Glutamatergic neuron (in vitro differentiated cells): Measurements from ENCODE around the gene CCDC177. TPM values are rescaled to one million over a fixed set of nuclear protein-coding genes. Genes with fewer than 3 reads are reported as not detected.
A peak's percentile ranks its signal among the peaks of the same experiment; 100 is the strongest.

ENCODE experiments used
- DNase-seq: peaks from one replicate; pipeline ENCODE4 v3.0.0; 2022
- H3K27ac Mint-ChIP-seq: one replicate; pipeline ENCODE4 v1.8.0; 2020; ENCODE audit warnings: mild to moderate bottlenecking, mixed read lengths, inconsistent platforms; ENCODE audit not compliant: unreplicated experiment
- H3K27me3 Mint-ChIP-seq: one replicate; pipeline ENCODE4 v1.8.0; 2020; ENCODE audit warnings: mild to moderate bottlenecking, moderate library complexity, mixed read lengths, inconsistent platforms; ENCODE audit not compliant: unreplicated experiment
- H3K36me3 Mint-ChIP-seq: one replicate; pipeline ENCODE4 v1.8.0; 2020; ENCODE audit warnings: mild to moderate bottlenecking, mixed read lengths, inconsistent platforms; ENCODE audit not compliant: unreplicated experiment
- H3K4me1 Mint-ChIP-seq: one replicate; pipeline ENCODE4 v1.8.0; 2020; ENCODE audit warnings: mild to moderate bottlenecking, low read depth, mixed read lengths, inconsistent platforms; ENCODE audit not compliant: unreplicated experiment
- H3K4me3 Mint-ChIP-seq: one replicate; pipeline ENCODE4 v1.8.0; 2020; ENCODE audit warnings: mild to moderate bottlenecking, mixed read lengths, inconsistent platforms; ENCODE audit not compliant: unreplicated experiment
- H3K9me3 Mint-ChIP-seq: one replicate; pipeline ENCODE4 v1.8.0; 2020; ENCODE audit warnings: mild to moderate bottlenecking, moderate library complexity, mixed read lengths, inconsistent platforms; ENCODE audit not compliant: unreplicated experiment
- total RNA-seq: library from RNA; stranded (reverse); fragmentation: NEBNext Ultra II Directional; extraction: Animal tissue kit (Norgen Biotek cat#: 25700); gene quantifications from one replicate; pipeline ENCODE4 v1.2.1, GENCODE V29; 2021; ENCODE audit not compliant: unreplicated experiment
- TF ChIP-seq, protein P1 (sequence below): fragments of 200-600 bp; sonication (generic); IDR thresholded peaks from one replicate; pipeline ENCODE4 v1.5.0; 2021; ENCODE audit not compliant: partially characterized antibody, unreplicated experiment

The CCDC177 gene
- total RNA-seq, 1 donor from 2014 or later: 7.8 TPM

- peaks cover 4% of the 10 kb centered on the region for H3K9me3 Mint-ChIP-seq
- H3K4me3 Mint-ChIP-seq: no peak overlapping the region
- no peak overlapping the region for H3K27ac Mint-ChIP-seq
- H3K36me3 Mint-ChIP-seq: no peaks in the 10 kb centered on the region
- no peaks in the 10 kb centered on the region for H3K27me3 Mint-ChIP-seq
- no peak for DNase-seq
- TF ChIP-seq, protein P1, sequence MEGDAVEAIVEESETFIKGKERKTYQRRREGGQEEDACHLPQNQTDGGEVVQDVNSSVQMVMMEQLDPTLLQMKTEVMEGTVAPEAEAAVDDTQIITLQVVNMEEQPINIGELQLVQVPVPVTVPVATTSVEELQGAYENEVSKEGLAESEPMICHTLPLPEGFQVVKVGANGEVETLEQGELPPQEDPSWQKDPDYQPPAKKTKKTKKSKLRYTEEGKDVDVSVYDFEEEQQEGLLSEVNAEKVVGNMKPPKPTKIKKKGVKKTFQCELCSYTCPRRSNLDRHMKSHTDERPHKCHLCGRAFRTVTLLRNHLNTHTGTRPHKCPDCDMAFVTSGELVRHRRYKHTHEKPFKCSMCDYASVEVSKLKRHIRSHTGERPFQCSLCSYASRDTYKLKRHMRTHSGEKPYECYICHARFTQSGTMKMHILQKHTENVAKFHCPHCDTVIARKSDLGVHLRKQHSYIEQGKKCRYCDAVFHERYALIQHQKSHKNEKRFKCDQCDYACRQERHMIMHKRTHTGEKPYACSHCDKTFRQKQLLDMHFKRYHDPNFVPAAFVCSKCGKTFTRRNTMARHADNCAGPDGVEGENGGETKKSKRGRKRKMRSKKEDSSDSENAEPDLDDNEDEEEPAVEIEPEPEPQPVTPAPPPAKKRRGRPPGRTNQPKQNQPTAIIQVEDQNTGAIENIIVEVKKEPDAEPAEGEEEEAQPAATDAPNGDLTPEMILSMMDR: no peak
- H3K4me1 Mint-ChIP-seq: no peaks in the 10 kb centered on the region
Observed at GRCh38 chr14:69551511-69551910, 23.2 kb downstream of the CCDC177 start.

DNA sequence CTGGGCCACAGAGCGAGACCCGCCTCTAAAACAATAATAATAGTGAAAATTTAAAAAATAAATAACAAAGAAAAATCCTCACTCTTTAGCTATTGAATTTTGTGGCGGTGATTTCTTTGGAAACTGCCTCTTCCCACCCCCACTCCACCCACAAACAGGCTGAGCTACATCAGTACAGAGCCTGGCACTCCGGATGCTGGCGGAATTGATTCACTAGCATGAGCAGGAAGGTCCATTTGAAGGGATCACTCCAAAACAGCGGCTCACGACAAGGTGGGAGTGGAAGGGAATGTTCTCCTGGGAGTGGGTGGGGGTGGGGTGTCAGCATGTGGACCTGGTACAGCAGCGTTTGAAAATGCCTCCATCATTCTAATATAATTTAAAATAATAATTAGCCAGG is 26.1 kb downstream of the CCDC177 start:
- peaks cover 10% of the 10 kb centered on the region for H3K9me3 Mint-ChIP-seq
- peaks cover 5% of the 10 kb centered on the region for H3K36me3 Mint-ChIP-seq
- H3K27me3 Mint-ChIP-seq: peaks cover 3% of the 10 kb centered on the region
- no peak overlapping the region for H3K27ac Mint-ChIP-seq
- TF ChIP-seq, protein P1: no peak
- H3K4me1 Mint-ChIP-seq: peaks cover 8% of the 10 kb centered on the region
- no peak overlapping the region for H3K4me3 Mint-ChIP-seq
- no peak for DNase-seq

DNA sequence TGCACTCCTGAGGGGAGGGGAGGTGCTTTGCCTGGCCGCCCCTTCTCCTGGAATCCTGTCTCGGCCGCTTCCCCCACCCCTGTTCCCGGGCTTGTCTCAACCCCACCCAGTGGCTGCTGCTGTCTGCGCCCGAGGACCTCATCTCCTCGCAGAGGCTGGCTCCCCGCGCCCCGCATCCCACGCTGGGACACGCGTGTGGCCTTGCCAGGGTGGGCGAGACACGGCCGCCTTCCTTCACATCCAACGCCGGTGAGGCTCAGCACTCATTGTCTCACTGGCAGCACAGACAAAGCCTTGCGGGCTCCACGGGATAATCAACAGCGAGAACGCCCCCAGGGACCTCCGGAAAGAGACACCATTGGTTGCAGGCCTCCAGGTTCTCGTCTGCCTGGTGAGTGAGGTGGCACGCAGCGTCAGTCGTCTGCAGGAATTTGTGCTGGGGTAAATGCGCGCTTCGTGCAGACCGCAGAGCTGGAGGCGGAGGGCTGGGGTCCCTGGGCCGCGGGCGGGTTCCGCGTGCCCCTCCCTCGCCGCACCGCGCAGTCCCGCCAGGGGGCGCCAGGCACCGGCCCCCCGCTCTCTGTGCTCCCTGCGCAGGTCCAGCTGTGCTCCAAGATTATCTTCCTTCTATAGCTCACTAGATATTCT is 26.8 kb downstream of the CCDC177 start:
- H3K4me1 Mint-ChIP-seq: peaks cover 9% of the 10 kb centered on the region
- H3K27me3 Mint-ChIP-seq: peaks cover 3% of the 10 kb centered on the region
- H3K27ac Mint-ChIP-seq: peak overlapping the region; percentile 85
- peaks cover 10% of the 10 kb centered on the region for H3K9me3 Mint-ChIP-seq
- peaks cover 5% of the 10 kb centered on the region for H3K36me3 Mint-ChIP-seq
- TF ChIP-seq, protein P1: peak; percentile 97
- H3K4me3 Mint-ChIP-seq: peak overlapping the region; percentile 86
- peak; percentile 86 for DNase-seq

DNA sequence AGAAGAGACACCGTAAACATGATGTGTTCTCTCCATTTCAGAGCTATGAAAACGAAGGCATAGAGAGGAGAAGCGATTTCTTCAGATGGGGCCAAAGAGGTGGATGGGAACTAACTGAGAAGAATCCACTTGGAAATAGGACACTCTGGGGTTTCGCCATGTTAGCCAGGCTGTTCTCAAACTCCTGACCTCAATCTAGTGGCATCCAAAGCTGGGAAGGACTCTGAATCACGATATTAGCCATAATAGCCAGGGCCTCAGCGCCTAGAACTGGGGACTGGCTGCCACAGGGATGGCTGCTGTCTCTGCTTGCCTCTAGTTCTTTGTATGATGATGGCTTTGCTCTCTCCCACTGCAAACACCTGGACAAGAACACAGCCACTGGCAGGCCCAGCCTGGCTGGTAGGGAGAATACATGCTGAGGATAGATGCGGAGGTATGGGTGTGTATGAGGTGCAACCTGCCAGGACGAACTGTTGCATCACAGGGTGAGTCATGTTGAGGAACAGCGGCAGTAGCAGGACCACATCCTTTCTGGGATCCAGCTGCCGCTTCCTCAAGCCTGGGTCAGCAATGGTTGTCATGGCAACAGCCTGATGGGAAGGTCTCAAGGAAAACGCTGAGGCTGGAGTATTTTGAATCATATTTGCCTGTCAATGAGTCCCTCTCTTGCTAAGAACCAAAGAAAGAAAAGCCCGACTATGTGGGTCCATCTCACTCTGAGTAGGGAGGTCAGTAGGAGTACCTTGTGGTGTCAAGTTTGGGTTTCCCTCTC is 31.1 kb downstream of the CCDC177 start:
- Mint-ChIP-seq H3K27ac (peak overlapping the region; percentile 45), H3K4me1 (peaks cover 9% of the 10 kb centered on the region), H3K4me3 (no peak overlapping the region), H3K36me3 (peaks cover 10% of the 10 kb centered on the region), H3K27me3 (peaks cover 3% of the 10 kb centered on the region), H3K9me3 (peaks cover 11% of the 10 kb centered on the region)
- DNase-seq: peak; percentile 48
- TF ChIP-seq, protein P1: no peak

- no peak overlapping the region for H3K27ac Mint-ChIP-seq
- no peak overlapping the region for H3K4me3 Mint-ChIP-seq
- H3K27me3 Mint-ChIP-seq: peaks cover 3% of the 10 kb centered on the region
- TF ChIP-seq, protein P1: no peak
- H3K9me3 Mint-ChIP-seq: peaks cover 11% of the 10 kb centered on the region
- H3K4me1 Mint-ChIP-seq: peaks cover 9% of the 10 kb centered on the region
- no peak for DNase-seq
- H3K36me3 Mint-ChIP-seq: peaks cover 10% of the 10 kb centered on the region
Observed at GRCh38 chr14:69542311-69542710, 32.4 kb downstream of the CCDC177 start.
